ENCODE data around the gene MARK3.

The MARK3 gene

DNA sequence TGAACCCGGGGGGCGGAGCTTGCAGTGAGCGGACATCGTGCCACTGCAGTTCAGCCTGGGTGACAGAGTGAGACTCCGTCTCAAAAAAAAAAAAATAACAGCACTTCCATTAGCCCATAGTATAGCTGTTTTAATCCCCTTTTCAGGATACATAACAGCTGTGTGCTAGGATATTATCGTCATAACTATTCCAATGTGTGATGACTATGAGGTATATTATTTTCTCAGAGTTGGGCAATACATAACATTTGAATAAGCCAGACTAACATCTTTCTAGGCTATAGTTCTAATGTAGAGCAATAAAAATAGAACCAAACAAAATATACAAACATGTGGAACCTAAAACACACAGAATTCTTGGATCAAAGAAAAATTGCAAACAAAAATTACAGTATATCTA lies 57.1 kb downstream of the MARK3 start:
- DNase-seq: no peak

DNA sequence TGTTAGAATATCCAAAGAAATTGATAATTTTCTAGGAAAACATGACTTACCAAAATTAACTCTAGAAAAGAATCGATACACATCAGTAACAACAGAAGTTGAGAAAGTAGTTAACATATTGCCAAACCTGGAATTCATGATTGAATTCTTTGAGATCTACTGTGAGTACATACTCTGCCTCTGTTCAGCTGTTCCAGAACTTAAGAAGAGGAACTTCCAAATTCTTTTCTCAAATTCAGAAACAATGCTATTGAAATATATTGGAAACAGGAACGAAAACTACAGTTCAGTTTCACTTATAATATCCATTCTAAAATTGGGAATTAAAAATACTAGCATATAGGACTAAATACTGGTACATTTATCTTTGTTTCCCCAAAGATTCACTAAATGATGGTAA lies 57.9 kb downstream of the MARK3 start:
- DNase-seq: no peak

DNA sequence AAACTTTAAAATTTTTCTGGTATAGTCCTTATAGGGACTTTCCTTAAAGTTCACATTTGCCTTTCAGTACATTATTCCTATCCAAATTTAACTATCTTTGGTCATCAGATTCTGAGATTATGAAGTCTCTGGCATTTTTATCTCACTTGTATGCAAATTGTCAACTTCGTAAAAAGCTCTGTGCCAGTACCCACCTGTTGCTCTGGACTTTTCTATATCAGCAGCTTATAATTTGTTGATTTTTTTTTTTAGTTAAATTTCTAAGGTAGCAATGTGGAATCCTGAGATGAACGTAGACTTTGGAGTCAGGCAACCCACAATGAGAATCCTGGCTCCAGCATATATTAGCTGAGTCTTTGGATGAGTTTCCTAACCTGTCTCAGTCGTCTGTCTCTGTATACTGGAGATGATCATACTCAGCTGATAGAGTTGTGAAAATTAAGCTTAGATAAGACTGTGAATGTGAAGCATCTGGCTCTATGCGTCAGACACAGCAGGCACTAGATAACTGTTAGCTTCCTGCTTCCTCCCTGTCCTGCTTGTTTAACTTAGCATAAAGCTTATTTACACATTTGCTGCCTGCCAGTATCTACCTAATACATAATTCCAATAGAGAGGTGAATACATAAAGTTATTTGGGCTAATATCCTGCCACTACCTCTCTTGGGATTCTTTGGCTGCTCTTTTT lies 59.8 kb downstream of the MARK3 start:
- no peak for DNase-seq

DNA sequence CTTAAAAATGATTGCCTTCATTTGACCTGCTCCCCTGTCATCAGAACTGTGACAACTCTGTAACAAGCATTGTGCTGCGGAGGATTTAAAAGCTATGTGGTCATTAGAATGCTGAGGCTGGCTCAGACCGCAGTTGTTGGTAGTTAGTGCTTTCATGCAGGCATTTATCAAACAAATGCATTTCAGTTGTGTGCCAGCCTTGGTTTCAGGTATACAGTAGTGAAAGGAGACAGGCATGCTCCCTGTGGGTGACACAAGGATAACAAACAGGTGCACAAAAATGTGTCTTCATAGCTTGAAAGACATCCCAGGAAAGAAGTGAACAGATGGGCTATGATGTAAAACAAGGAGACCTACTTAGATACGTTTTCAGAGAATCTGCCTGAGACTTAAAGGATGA lies 60.6 kb downstream of the MARK3 start:
- DNase-seq: no peak

DNA sequence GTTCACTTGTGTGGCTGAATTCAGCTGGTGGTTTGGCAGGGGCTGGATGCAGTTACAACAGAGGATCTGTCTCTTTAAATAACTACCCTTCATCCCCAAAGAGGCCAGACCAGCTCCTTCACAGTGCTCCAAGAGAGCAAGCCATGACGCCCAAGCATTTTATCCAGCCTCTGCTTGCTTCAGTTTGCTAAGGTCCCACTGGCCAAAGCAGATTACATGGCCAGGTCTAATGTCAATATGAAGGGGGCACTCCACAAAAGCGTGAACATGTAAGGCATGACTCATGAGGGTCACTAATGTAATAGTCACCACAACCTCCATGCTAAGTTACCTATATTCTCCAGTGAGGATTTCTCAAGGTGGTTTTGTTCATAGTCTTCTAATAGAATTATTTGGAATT lies 62.9 kb downstream of the MARK3 start:
- no peak for DNase-seq

DNA sequence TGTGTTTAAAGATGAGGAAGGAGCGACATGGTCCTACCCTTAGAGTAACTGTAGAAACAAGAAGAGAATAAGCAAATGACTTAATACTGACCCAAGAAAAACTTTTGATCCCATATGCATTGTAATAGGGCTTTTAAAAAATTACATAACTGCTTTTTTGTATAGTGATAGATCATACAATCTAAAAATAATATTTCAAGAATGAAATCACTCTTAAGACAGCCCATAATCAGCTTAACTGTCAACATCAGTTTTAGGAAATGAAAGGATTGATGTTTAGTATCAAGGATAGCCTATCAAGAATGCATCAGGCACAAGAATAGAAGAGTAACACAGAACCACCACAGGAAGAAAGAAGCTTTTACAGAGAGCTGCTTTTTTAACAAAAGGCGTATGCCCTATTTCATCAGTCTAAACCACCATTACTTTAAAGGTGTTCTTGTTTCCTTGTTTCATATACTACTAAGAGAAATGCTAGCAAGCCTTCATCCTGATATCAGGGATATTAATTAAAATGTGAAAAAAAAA lies 64.5 kb downstream of the MARK3 start:
- no peak for DNase-seq

DNA sequence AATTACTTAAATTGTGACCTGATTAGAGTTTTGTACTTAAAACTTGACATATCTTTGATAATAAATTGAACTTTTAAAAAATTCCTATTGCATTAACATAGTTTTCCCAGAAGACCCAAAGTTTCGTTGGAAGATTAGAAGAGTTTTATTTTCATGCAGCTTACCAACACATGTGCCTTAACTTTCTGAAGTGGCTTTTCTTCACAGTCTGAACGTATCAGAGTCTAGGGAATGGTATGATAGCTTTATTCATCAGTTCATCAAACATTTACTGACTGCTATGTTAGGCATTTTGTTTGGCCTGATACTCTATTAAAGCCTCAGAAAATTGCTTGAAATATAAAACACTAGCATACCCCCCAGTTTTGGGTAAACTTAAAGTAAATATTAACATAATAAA lies 65.2 kb downstream of the MARK3 start:
- DNase-seq: no peak

DNA sequence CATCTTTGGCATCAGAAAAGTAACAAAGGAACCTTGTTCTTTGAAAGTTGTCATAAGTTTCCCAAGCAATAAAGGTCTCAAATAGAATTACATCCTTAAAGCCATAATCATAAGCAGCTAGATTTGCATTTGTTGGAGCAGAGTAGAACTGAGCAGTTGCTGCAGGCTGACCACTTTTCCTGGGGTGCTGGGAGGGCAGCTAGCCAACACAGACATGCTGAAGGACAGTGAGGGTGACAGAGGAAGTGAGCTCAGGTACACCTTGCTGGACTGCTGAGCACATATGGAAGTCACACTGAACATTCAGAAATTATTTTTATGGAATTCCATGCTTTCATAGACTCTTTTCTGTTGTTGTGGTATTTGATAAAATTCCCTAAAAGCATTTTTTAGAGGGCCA lies 66.2 kb downstream of the MARK3 start:
- no peak for DNase-seq

DNA sequence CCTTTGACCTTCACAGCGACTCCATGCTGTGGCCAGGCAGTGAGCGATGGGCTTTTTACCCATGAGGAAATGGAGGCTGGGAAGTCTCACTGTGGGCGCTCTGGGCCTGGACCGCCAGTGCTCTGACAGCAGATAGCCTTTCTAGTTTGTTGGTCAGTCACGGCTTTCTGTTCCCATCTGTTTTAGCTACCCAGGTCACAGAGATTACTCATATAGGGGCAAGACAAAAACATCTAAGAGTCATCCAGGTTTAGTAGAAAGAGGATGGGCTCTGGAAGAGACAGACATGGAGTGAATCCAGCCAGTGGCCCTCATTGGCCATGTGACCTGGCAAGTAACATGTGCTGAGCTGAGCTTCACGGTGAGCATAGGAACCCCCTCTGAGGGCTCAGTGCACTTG lies 68.6 kb downstream of the MARK3 start:
- DNase-seq: no peak

DNA sequence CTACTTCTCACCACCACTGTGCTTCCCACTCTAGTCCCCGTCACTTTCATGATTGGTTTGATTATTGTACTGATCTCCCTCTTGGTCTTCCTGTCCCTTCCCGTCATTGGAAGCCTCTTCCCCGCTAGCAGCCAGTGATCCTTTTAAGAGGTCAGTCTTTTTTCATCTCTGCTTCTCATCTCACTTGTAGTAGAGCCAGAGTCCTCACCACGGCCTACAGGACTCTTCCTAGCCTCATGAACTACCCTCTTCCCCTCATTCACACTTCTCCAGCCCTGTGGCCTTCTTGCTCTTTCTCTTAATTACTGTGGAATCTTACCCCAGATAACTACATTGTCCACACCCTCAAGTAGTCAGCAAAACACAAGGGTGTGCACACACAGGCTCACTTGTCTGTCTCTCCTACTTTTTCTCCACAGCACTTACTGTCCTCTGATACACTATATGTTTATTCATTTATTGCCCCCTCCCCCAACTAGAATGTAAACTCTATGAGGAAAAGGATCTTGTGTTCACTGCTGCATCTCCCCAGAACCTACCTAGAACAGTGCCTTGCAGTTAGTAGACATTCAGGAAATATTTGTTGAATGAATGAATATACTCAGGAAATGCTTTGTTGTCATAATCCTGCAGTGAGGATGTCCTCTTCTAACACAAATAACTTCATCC lies 71.1 kb downstream of the MARK3 start:
- DNase-seq: no peak

DNA sequence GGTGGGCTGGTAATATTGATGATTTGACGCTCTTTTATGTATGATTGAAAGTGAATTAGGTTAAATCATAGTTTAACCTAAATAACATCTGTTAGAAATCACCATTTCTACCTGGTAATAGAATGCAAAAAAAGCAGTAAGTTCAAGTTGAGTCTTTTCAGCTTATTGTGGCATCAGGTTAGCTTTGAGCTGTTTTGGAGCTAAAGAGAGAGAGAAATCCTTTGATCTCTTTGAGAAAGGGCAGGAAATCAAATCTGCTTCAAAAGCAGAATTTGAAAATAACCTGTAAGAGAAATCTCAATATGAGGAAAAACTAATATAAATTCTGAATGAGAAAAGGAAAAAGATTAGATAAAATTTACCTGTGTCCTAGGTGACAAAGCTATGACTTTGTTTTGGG lies 75.2 kb downstream of the MARK3 start:
- DNase-seq: no peak

DNA sequence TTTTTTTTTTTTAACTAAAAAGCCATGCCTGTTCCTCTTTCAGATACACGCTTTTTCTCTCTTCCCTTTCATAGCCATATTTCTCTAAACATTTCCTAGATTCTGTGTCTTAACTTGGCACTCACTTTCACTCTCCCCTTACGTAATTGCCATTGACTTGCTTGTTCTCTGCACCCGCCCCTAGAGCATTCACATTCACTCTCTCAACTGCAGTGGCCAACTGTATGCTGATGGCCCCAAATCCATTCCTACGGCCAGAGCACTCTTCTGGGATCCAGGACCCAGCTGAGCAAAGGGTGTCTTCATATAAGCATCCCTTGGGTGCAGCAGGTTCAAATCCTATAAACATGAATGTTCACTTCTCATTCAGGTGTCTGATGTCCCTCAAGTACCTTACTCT lies 77.9 kb downstream of the MARK3 start:
- no peak for DNase-seq

DNA sequence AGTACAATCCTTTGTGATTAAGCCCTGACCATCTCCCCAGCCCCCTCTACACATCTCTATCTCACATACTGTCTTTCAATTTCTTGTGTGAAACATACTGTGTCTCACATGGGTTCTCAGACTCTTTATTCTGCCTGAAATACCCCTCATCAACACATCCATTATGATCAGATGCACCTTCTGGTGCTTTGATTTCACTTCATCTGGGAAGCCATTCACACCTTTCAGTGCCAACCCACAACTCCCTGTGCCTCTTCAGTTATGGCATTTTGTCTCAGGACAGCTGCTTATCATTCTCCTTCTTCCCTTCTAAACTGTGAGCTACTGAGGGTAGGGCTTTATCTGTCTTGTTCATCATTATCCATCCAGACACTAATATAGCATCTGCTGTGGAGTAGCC lies 78.6 kb downstream of the MARK3 start:
- DNase-seq: no peak

DNA sequence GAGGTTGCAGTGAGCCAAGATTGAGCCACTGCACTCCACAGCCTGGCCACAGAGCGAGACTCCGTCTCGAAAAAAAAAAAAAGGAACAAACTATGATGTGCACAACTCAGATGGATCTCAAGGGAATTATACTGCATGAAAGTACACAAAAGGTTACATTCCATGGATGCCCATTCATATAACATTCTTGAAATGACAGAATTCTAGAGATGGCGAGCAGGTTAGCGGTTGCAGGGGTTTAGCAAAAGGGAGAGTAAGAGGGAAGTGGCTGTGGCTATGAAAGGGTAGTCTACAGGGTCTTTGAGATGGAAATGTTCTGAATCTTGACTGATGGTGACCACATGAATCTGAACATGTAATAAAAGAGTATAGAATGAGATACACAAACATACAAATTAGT lies 87.7 kb downstream of the MARK3 start:
- DNase-seq: no peak

DNA sequence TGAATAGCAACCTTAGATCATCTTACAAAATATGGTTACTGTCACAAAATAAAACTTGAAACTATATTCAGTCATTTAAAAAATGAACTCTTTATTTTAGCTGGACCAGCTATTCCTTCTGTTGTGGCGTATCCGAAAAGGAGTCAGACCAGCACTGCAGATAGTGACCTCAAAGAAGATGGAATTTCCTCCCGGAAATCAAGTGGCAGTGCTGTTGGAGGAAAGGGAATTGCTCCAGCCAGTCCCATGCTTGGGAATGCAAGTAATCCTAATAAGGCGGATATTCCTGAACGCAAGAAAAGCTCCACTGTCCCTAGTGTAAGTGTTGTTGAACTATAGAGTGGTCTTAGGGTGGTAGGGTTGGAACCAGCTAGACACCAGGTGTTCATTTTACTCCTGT lies 89.7 kb downstream of the MARK3 start:
- no peak for DNase-seq

DNA sequence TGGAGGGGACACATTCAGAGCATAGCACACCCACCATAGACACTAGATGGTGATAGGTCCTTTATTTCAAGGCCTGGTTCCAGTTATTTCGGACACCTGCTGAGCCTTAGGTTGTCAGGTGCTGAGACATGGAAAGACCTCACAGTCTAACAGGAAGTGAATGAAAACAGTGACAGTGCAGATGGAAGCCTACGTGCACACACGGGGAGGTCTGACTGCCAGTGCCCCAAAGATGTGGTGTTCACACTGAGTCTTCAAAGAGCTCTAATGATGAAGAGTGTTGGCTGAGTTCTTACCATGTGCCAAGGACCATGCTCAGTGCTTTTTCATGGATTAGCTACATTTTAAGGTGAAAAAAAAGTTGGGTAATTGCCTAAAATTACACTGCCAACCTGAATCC lies 90.8 kb downstream of the MARK3 start:
- DNase-seq: no peak

DNA sequence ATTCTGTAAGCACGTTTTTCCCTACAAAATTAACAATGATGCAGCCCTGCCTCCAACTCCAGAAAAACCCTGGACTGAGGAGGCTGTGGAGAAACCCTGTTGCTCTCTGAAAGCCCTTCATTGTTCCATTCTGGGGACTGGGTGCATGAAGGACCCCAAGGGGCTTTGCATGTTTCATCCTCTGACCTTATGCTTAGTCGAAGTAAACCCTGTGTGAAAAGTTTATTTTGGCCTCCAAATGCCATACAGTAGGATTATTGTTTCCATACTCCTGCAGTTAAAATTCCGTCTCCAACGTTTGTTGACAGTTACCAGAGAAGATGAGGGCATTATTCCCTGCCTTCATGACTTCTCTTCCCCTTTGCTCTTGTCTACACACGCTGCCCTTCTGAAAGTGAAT lies 91.4 kb downstream of the MARK3 start:
- no peak for DNase-seq

DNA sequence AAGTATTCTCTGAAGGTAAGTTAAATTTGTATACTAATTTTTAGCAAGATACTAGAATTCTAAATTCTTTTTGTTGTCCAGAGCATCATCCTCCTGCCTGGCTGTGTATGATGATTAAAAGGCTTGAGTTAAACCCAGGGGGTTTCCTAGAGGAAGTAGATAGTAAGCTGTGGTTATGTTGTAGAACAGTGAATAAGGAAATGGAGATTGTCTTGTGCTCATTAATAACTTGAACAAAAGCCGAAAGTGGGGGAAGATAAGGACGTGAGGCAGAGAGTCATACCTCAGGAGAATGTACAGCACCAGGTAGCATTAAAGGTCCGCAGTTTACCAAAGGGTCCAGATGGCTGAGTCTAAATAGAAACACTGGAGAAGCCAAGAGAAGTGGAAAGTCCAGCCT lies 95.4 kb downstream of the MARK3 start:
- no peak for DNase-seq

DNA sequence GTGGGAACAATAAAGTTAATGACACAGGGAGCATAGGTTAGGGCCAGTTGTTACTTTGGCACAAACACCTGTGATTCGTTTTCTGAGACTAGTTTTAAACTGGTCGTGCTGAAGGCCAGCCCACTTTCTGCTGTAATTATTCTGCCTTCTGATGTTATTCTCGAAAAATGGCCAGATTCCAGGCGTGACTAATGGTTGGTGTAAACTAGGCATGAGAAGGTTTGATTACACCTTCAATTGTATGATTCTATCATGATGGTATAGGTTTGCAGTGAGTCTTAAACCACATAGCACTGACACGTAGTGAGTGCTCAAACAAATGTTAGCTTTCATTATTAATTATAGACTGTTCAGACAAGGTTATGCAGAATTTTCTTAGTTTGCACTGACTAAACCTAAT lies 98.4 kb downstream of the MARK3 start:
- DNase-seq: peak; percentile 37

DNA sequence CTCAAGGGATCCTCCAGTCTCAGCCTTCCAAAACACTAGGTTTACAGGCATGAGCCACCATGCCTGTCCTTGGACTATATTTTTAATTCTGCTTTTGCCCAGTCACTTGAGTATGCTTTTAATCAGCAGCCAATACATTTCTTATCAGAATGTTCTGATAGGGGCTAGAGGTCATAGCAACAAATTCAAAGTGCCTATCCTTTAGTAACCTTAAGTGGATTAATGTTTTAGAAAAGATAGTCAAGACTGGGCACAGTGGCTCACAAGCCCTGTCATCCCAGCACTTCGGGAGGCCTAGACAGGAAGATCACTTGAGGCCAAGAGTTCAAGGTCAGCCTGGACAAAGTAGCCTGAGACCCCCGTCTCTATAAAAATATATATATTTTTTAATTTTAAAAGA lies 100.3 kb downstream of the MARK3 start:
- no peak for DNase-seq

DNA sequence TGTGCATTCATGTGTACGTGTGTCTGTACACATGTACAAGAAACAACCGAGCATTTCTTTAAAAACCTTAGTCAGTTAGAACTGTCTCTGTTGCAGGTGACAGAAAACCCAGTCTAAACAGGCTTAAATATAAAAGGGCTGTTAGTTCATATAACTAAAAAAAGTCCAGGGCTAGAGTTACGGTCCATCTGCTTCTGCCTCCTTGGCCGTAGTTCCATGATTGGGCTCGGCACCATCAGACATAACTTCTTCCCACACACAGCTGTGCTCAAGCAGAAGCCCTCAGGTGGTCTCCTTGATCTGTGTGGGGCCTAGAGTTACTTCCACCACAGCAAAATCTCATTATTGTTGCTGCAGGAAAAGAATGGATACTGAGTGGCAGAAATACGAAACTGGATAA lies 102.9 kb downstream of the MARK3 start:
- DNase-seq: no peak

DNA sequence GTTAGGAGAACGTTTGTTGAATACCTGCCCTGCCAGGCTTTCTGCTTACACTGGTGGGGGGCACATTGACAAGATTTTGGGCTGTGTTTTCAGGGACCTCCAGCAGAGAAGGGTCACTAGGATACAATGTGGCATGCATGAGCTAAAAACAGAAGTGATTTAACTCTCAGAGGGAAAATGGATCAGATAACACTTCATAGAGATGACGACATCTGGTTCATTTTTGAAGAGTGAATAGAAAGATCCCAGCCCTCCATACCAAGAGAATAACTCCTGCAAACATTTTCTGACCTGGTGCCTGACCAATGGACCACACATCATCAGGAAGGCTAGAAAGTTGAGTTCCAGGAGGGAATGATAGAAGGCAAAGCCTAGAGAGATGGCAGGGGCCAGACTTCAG lies 103.7 kb downstream of the MARK3 start:
- DNase-seq: no peak

DNA sequence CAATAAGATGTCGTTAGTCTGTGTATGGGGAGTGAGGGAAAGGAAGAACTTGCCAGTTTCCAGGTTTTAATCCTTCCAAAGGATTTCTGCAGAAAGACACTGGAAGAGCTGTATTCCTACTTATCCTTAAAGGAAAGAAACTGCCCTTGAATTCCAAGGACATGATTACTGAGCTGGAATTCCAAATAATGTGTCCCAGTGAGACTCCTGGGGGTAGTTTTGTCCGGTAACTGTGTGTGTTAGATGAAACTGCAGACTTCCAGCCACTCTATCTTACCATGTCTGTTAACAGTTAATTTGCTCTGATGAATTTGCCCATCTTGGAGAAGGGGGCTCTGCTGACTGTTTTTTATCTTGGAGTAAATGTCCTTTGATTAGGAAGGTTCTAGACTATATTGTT lies 104.4 kb downstream of the MARK3 start:
- no peak for DNase-seq

DNA sequence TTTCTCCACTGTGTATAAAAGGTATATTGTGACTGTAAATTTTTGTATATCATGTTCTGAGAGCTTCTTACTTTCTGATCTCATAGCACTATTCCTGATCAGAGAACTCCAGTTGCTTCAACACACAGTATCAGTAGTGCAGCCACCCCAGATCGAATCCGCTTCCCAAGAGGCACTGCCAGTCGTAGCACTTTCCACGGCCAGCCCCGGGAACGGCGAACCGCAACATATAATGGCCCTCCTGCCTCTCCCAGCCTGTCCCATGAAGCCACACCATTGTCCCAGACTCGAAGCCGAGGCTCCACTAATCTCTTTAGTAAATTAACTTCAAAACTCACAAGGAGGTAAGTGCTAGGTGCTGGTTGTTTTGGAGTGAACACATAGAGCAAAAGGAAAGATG lies 106.5 kb downstream of the MARK3 start:
- DNase-seq: no peak
